Common myeloid progenitor, CD34-positive (primary cell): ENCODE measurements around the gene CAST.

ENCODE experiments used
- CTCF ChIA-PET: fragments of 350-600 bp; sonication (Branson Sonifier 250); formaldehyde crosslinking; loops from one replicate; lab custom pipeline; 2021; ENCODE audit warnings: antibody characterized with exemption; lab: Charles Lee
- POLR2A ChIA-PET: fragments of 350-600 bp; sonication (Branson Sonifier 250); formaldehyde crosslinking; loops from one replicate; lab custom pipeline; 2021; ENCODE audit warnings: antibody characterized with exemption; lab: Charles Lee
- DNase-seq, 3 donors: peaks; one replicate each; pipeline versions ENCODE4 v3.0.0 to v3.0.0-alpha.2; 2013
- H3K27ac ChIP-seq, 2 experiments: 1 replicate in 1 of 2; 2 replicates in 1 of 2; pipeline ENCODE4 v1.7.0; 2013; ENCODE audit warnings: inconsistent platforms in 2 of 2, low read length in 2 of 2, mild to moderate bottlenecking in 2 of 2, low read depth in 1 of 2, moderate library complexity in 1 of 2; ENCODE audit not compliant: severe bottlenecking in 2 of 2, insufficient read depth in 1 of 2, poor library complexity in 1 of 2
- H3K27me3 ChIP-seq, 5 experiments: replicated peaks in 2 of 5; 1 replicate in 3 of 5; 2 replicates in 2 of 5; pipeline versions ENCODE4 v1.6.1 to v1.7.0; 2013; ENCODE audit warnings: low read length in 4 of 5, mild to moderate bottlenecking in 2 of 5, moderate library complexity in 2 of 5, inconsistent platforms in 1 of 5; ENCODE audit not compliant: insufficient read depth in 5 of 5, control insufficient read depth in 4 of 5
- H3K36me3 ChIP-seq, 4 experiments: 1 replicate in 2 of 4; 2 replicates in 2 of 4; pipeline versions ENCODE4 v1.6.1 to v1.7.0; 2013; ENCODE audit warnings: low read length in 3 of 4, control low read depth in 1 of 4, mild to moderate bottlenecking in 1 of 4; ENCODE audit not compliant: control insufficient read depth in 4 of 4, insufficient read depth in 4 of 4
- H3K4me1 ChIP-seq, 4 experiments: 1 replicate in 3 of 4; 2 replicates in 1 of 4; pipeline versions ENCODE4 v1.6.1 to v1.7.1; 2013; ENCODE audit warnings: low read length in 3 of 4, mild to moderate bottlenecking in 3 of 4, control low read depth in 1 of 4, inconsistent platforms in 1 of 4, moderate library complexity in 1 of 4; ENCODE audit not compliant: control insufficient read depth in 4 of 4, insufficient read depth in 4 of 4; ENCODE audit errors: control extremely low read depth in 1 of 4
- H3K4me3 ChIP-seq, 7 experiments: 1 replicate in 4 of 7; 2 replicates in 3 of 7; pipeline versions ENCODE4 v1.5.1 to v1.7.0; 2013; ENCODE audit warnings: mild to moderate bottlenecking in 7 of 7, low read length in 6 of 7, moderate library complexity in 6 of 7, inconsistent platforms in 2 of 7, low read depth in 2 of 7, control low read depth in 1 of 7; ENCODE audit not compliant: insufficient read depth in 4 of 7, control insufficient read depth in 1 of 7; ENCODE audit errors: extremely low read depth in 1 of 7
- H3K9me3 ChIP-seq, 5 experiments: 1 replicate in 4 of 5; 2 replicates in 1 of 5; pipeline versions ENCODE4 v1.6.1 to v1.7.1; 2013; ENCODE audit warnings: low read length in 4 of 5, mild to moderate bottlenecking in 2 of 5, inconsistent platforms in 1 of 5, low read depth in 1 of 5, moderate library complexity in 1 of 5; ENCODE audit not compliant: control insufficient read depth in 4 of 5, insufficient read depth in 2 of 5; ENCODE audit errors: control extremely low read depth in 1 of 5
- WGBS: methylation state at CpG from one replicate; pipeline ENCODE4 v1.1.5; 2013; ENCODE audit not compliant: insufficient coverage; 5-methylcytosine and 5-hydroxymethylcytosine counted together

Gene CAST

DNA sequence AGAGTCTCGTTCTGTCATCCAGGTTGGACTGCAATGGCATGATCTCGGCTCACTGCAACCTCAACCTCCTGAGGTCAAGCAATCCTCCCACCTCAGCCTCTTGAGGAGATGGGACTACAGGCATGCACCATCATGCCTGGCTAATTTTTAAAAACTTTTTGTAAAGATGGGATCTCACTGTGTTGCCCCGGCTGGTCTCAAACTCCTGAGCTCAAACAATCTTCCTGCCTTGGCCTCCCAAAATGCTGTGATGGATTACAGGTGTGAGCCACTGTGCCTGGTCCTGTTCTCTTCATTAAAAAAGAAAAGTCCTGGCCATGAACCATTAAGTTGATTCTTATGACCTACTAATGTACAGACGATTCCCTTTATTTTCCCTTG lies 90.8 kb downstream of the CAST start:
- POLR2A ChIA-PET: no interaction called here
- Histone ChIP-seq H3K4me1 (no peaks in the 10 kb centered on the region), H3K27me3 (no peaks in the 10 kb centered on the region), H3K27ac (no peak overlapping the region), H3K9me3 (no peaks in the 10 kb centered on the region), H3K4me3 (no peak overlapping the region), H3K36me3 (peaks cover 9 to 71% (median 13%) of the 10 kb centered on the region in 4 experiments)
- DNase-seq: no peak
- 100% methylated on average over 3 of the region's 4 CpGs for WGBS
- CTCF ChIA-PET: interaction anchor here (0.9 to 5.8 kb wide), 9 partner anchors 10 to 410 kb away, joined by 3 to 51 read pairs (median 4); no protein-coding TSS in a partner anchor

GRCh38 chr5:96753848-96754247 lies 91.7 kb downstream of the CAST start:
- Histone ChIP-seq H3K4me3 (no peak overlapping the region), H3K36me3 (peaks cover 6 to 74% (median 17%) of the 10 kb centered on the region in 4 experiments), H3K27me3 (no peaks in the 10 kb centered on the region), H3K9me3 (no peaks in the 10 kb centered on the region), H3K27ac (no peak overlapping the region), H3K4me1 (no peaks in the 10 kb centered on the region)
- ChIA-PET CTCF (interaction anchor here (0.7 to 1.5 kb wide), 6 partner anchors 9 to 407 kb away, joined by 3 to 9 read pairs (median 3); no protein-coding TSS in a partner anchor), POLR2A (no interaction called here)
- no peak for DNase-seq
- no CpG with 5 or more reads among the region's 4 CpGs for WGBS

DNA sequence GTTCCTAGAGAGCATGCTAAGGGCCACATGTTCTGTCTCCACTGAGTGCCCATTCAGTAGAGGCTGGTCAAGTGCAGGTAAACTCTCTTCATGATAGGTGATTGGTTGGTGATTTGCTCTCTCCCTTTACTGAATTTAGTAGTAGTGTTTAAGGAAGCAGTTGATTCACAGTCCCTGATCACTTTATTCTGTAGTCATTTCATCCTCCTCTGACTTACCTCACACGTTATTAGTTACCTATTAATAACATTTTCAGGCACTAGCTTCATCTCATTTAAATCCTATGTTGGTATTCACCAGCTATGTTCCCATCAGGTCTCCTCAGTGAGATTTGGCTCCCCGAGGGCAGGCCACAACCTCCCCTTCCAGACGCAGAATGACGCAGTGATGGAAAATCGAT lies 93.7 kb downstream of the CAST start:
- no peaks in the 10 kb centered on the region for H3K27me3 ChIP-seq
- WGBS: 100% methylated on average over 3 of the region's 5 CpGs
- no peak overlapping the region for H3K4me3 ChIP-seq
- no peak for DNase-seq
- H3K27ac ChIP-seq: no peak overlapping the region
- peaks cover 4 to 65% (median 16%) of the 10 kb centered on the region in 4 experiments for H3K36me3 ChIP-seq
- POLR2A ChIA-PET: no interaction called here
- no peaks in the 10 kb centered on the region for H3K9me3 ChIP-seq
- no peaks in the 10 kb centered on the region for H3K4me1 ChIP-seq
- CTCF ChIA-PET: interaction anchor here (1.0 kb wide), 1 partner anchor 405 kb away, joined by 4 read pairs; no protein-coding TSS in a partner anchor

GRCh38 chr5:96756985-96757384 lies 94.8 kb downstream of the CAST start:
- CTCF ChIA-PET: interaction anchor here (1.1 kb wide), 1 partner anchor 13 kb away, joined by 3 read pairs; no protein-coding TSS in a partner anchor
- Histone ChIP-seq H3K36me3 (peaks cover 2 to 58% (median 16%) of the 10 kb centered on the region in 4 experiments), H3K4me3 (no peak overlapping the region), H3K9me3 (no peaks in the 10 kb centered on the region), H3K27ac (no peak overlapping the region), H3K27me3 (no peaks in the 10 kb centered on the region), H3K4me1 (no peaks in the 10 kb centered on the region)
- no peak for DNase-seq
- POLR2A ChIA-PET: no interaction called here
- 100% methylated on average over 3 of the region's 3 CpGs for WGBS

DNA sequence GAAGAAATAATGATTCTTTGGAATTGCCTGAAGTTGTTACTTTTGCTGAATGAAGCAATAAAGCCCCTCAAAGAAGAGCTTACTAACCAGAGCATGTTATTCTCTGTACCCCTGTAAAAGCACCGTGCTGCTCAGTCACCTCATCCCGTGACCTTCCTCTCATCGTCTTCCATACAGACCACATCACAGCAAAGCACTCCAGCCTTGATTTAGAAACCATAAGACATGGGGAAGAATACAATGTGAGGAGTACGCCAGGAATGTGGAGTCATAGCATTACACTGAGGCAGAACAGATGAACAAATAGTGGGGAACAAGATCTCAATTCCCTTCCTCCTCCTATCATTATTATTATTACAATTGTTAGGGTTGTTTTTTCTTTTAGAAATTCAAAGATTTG lies 96.4 kb downstream of the CAST start:
- Histone ChIP-seq H3K27me3 (no peaks in the 10 kb centered on the region), H3K9me3 (no peaks in the 10 kb centered on the region), H3K27ac (no peak overlapping the region), H3K36me3 (peaks cover 15 to 65% (median 26%) of the 10 kb centered on the region in 4 experiments), H3K4me1 (no peaks in the 10 kb centered on the region), H3K4me3 (no peak overlapping the region)
- DNase-seq: no peak
- ChIA-PET CTCF (no interaction called here), POLR2A (no interaction called here)
- 94% methylated on average over 3 of the region's 4 CpGs for WGBS

DNA sequence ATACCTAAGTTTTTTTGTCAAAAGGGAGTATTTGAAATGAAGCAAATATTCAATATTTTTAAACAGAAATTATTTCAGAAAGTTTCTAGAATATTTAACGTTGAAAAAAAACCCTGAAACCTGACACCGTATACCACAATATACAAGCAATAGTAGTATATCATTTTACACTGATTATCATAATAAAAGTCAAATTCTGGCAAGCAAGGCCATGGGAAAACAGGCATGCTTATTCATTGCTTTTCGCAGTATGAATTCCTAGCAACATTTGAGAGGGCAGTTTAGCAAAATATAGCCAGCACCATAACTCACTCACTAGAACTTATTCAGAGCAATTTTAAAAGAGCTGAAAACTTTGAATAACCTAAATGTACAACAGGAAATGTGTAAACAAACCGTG lies 99.4 kb downstream of the CAST start:
- ChIA-PET POLR2A (interaction anchor here (0.7 kb wide), 1 partner anchor 48 kb away, joined by 3 read pairs; no protein-coding TSS in a partner anchor), CTCF (interaction anchor here (0.6 to 2.7 kb wide), 4 partner anchors 9 to 400 kb away, joined by 3 to 8 read pairs (median 6); no protein-coding TSS in a partner anchor)

DNA sequence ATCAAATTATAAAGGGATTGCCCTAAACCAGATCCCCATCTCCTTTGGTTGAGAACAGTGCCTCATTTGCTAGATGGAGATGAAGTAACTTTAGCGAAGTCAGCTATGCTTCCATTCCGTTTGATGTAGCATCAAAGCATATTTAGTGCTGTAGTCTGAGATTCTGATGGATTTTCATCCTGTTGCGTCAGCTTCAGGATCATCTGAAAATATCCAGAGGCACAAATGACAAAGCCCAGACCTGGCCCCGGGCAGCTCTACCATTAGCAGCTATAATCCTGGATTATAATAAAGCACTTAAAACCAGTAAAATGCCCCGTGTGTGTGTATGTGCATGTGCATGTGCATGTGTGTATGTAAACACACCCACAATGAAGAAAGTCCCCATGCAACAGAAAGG lies 100.8 kb downstream of the CAST start:
- ChIA-PET CTCF (interaction anchor here (0.9 to 2.7 kb wide), 4 partner anchors 8 to 398 kb away, joined by 5 to 8 read pairs (median 6); no protein-coding TSS in a partner anchor), POLR2A (no interaction called here)
- H3K4me1 ChIP-seq: no peaks in the 10 kb centered on the region
- no peaks in the 10 kb centered on the region for H3K27me3 ChIP-seq
- WGBS: 100% methylated on average over 1 of the region's 5 CpGs
- H3K9me3 ChIP-seq: no peaks in the 10 kb centered on the region
- no peak for DNase-seq
- no peak overlapping the region for H3K4me3 ChIP-seq
- no peak overlapping the region for H3K27ac ChIP-seq
- peaks cover 25 to 58% (median 39%) of the 10 kb centered on the region in 4 experiments for H3K36me3 ChIP-seq

More for the DNA sequence above, 99.4 kb downstream of the CAST start:
- Histone ChIP-seq H3K36me3 (peaks cover 24 to 58% (median 37%) of the 10 kb centered on the region in 4 experiments), H3K27ac (no peak overlapping the region), H3K4me1 (no peaks in the 10 kb centered on the region), H3K9me3 (no peaks in the 10 kb centered on the region), H3K27me3 (no peaks in the 10 kb centered on the region), H3K4me3 (no peak overlapping the region)
- DNase-seq: no peak
- WGBS: no CpG with 5 or more reads among the region's 4 CpGs
